ENCODE data around the gene VTCN1.

DNA sequence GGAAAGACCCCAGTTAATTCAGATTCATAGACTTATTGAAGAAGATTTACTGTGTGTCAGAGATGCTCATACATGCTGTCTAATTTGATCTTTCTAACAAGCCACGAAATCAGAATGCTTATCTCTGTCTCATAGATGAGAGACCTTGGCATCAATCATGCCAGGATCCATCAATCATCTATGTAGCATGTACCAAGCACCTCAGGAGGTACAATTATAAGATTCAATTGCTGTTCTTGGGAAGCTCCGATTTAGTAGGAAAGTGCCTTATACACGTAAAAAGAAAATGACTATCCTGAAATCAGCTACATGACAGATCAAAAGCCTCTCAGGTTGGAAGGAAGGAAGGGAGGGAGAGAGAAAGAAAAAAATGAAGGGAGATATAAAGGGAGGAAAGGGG is 18.5 kb upstream of the VTCN1 start:
- TF ChIP-seq POLR2A (IDR thresholded peaks at IDR 0.05; ENCODE audit: low read length), result no peak
- TF ChIP-seq GATA1 (IDR thresholded peaks at IDR 0.05; ENCODE audit: low read depth, low read length), result no peak

All from erythroblast (primary cell).